ENCODE results near the gene ZNF662. TPM values are rescaled to one million over a fixed set of nuclear protein-coding genes. Genes with fewer than 3 reads are reported as not detected.
A peak's percentile ranks its signal among the peaks of the same experiment; 100 is the strongest.

Gene ZNF662
- total and polyA plus RNA-seq, 9 of the 15 experiments (the other 6 are each of a cell fraction or from before 2014, with no cell fraction given): 0.07 to 0.55 (median 0.27) TPM

GRCh38 chr3:42900226-42901072 is 5.5 kb upstream of the ZNF662 start (continued):
- no peak for TF ChIP-seq MITF (IDR thresholded peaks at IDR 0.05)

GRCh38 chr3:42901073-42901415 is 4.9 kb upstream of the ZNF662 start:
- no peak overlapping the region for H2AFZ ChIP-seq (ENCODE audit: low read depth, low read length)

More at GRCh38 chr3:42901073-42901415, 4.9 kb upstream of the ZNF662 start:
- Histone ChIP-seq H3K4me3 (no peak overlapping the region), H3K36me3 (ENCODE audit: control insufficient read depth, insufficient read depth, low read length) (no peaks in the 10 kb centered on the region), H3K4me1 (replicated peaks in 1 of 2; ENCODE audit: control insufficient read depth in 2 of 2, insufficient read depth in 2 of 2, low read length in 2 of 2) (peaks cover 0 to 4% of the 10 kb centered on the region in 2 experiments; a peak in 2 of 5 replicates), H3K27ac (ENCODE audit: extremely low read depth, low read depth, low read length) (no peak overlapping the region), H4K20me1 (replicated peaks; ENCODE audit: control insufficient read depth, insufficient read depth, low read length) (no peaks in the 10 kb centered on the region), H3K9me1 (ENCODE audit: control insufficient read depth, insufficient read depth, low read length) (no peaks in the 10 kb centered on the region), H3K9ac (ENCODE audit: insufficient read depth in 1 of 2, low read depth in 2 of 2, low read length in 2 of 2) (no peak overlapping the region), H3K9me3 (replicated peaks; ENCODE audit: control insufficient read depth, insufficient read depth, low read depth, low read length) (no peaks in the 10 kb centered on the region), H3K79me2 (ENCODE audit: control insufficient read depth, insufficient read depth, low read length) (no peaks in the 10 kb centered on the region), H3K4me2 (ENCODE audit: insufficient read depth, low read length) (no peak overlapping the region), H3K27me3 (ENCODE audit: control insufficient read depth in 2 of 2, insufficient read depth in 2 of 2, low read length in 2 of 2) (peaks cover 10% of the 10 kb centered on the region in 2 experiments)
- CTCF ChIA-PET (ENCODE audit: low intra/inter-chr PET ratio): no interaction called here
- FAIRE-seq (no peak), ATAC-seq (no peak), DNase-seq (ENCODE audit: extremely low read depth in 1 of 4, low spot score in 3 of 4) (no peak)
- intact Hi-C loops (cut with micrococcal nuclease) (no loop called here), in situ Hi-C loops (cut with MboI) (no loop called here)
- POLR2A ChIA-PET: no interaction called here
- peak; percentile 58 for TF ChIP-seq VEZF1 (CRISPR knock-in tag; IDR thresholded peaks at IDR 0.05)
- TF ChIP-seq FOSL1 (tag; conservative IDR thresholded peaks at IDR 0.05): peak; percentile 62
- TF ChIP-seq TRIM25 (IDR thresholded peaks at IDR 0.05; ENCODE audit: borderline replicate concordance): no peak
- TF ChIP-seq KAT7 (CRISPR knock-in tag; IDR thresholded peaks at IDR 0.05; ENCODE audit: borderline replicate concordance): no peak
- 0 out of 2 replicates have a peak, but pooled peaks have one; percentile 20 for TF ChIP-seq ZNF589 (CRISPR knock-in tag; IDR thresholded peaks at IDR 0.05; ENCODE audit: low read depth)
- 0% methylated on average over 3 of the region's 3 CpGs for WGBS (ENCODE audit: insufficient coverage, low coverage, missing lambda C conversion rate)
- BruUV-seq (replicated peaks): no TSS peak

All from K562 (cell line).